ENCODE results near the gene STPG3.
A peak's percentile ranks its signal among the peaks of the same experiment; 100 is the strongest.

Gene STPG3

GRCh38 chr9:137218754-137219271, 32.3 kb upstream of the STPG3 start:
- Histone ChIP-seq H3K27me3 (ENCODE audit: insufficient read depth, insufficient read length) (peaks cover 13% of the 10 kb centered on the region), H3K9ac (ENCODE audit: insufficient read length, low read depth) (no peak overlapping the region), H3K9me3 (ENCODE audit: insufficient read depth, low read length) (no peaks in the 10 kb centered on the region), H3K4me1 (ENCODE audit: insufficient read depth, insufficient read length) (peaks cover 21% of the 10 kb centered on the region), H3K36me3 (ENCODE audit: insufficient read depth, insufficient read length, low read length) (peaks cover 58% of the 10 kb centered on the region), H3K4me3 (ENCODE audit: insufficient read length, low read depth) (no peak overlapping the region)
- DNase-seq (ENCODE audit: low read depth, low spot score), result no peak
- no peak for TF ChIP-seq ZNF274 (IDR thresholded peaks at IDR 0.05; ENCODE audit: low read depth, low read length)
- no peak for TF ChIP-seq YY1 (IDR thresholded peaks at IDR 0.05; ENCODE audit: insufficient read depth, insufficient read length)
- no peak for TF ChIP-seq SUZ12 (IDR thresholded peaks at IDR 0.05; ENCODE audit: extremely low read depth, insufficient read depth, insufficient read length)

- Histone ChIP-seq H3K27me3 (ENCODE audit: insufficient read depth, insufficient read length) (peaks cover 13% of the 10 kb centered on the region), H3K9me3 (ENCODE audit: insufficient read depth, low read length) (no peaks in the 10 kb centered on the region), H3K4me3 (ENCODE audit: insufficient read length, low read depth) (no peak overlapping the region), H3K9ac (ENCODE audit: insufficient read length, low read depth) (no peak overlapping the region), H3K36me3 (ENCODE audit: insufficient read depth, insufficient read length, low read length) (peaks cover 48% of the 10 kb centered on the region), H3K4me1 (ENCODE audit: insufficient read depth, insufficient read length) (peaks cover 23% of the 10 kb centered on the region)
- TF ChIP-seq ZNF274 (IDR thresholded peaks at IDR 0.05; ENCODE audit: low read depth, low read length) (no peak), SUZ12 (IDR thresholded peaks at IDR 0.05; ENCODE audit: extremely low read depth, insufficient read depth, insufficient read length) (no peak), YY1 (IDR thresholded peaks at IDR 0.05; ENCODE audit: insufficient read depth, insufficient read length) (no peak)
- no peak for DNase-seq (ENCODE audit: low read depth, low spot score)
Measured at GRCh38 chr9:137219757-137220316, 31.2 kb upstream of the STPG3 start.

- no peak for DNase-seq (ENCODE audit: low read depth, low spot score)
- H3K4me3 ChIP-seq (ENCODE audit: insufficient read length, low read depth), result no peak overlapping the region
- H3K9ac ChIP-seq (ENCODE audit: insufficient read length, low read depth), result no peak overlapping the region
- H3K9me3 ChIP-seq (ENCODE audit: insufficient read depth, low read length), result no peaks in the 10 kb centered on the region
- peaks cover 27% of the 10 kb centered on the region for H3K4me1 ChIP-seq (ENCODE audit: insufficient read depth, insufficient read length)
- TF ChIP-seq YY1 (IDR thresholded peaks at IDR 0.05; ENCODE audit: insufficient read depth, insufficient read length) (no peak), SUZ12 (IDR thresholded peaks at IDR 0.05; ENCODE audit: extremely low read depth, insufficient read depth, insufficient read length) (no peak), ZNF274 (IDR thresholded peaks at IDR 0.05; ENCODE audit: low read depth, low read length) (no peak)
- peaks cover 13% of the 10 kb centered on the region for H3K27me3 ChIP-seq (ENCODE audit: insufficient read depth, insufficient read length)
- peaks cover 41% of the 10 kb centered on the region for H3K36me3 ChIP-seq (ENCODE audit: insufficient read depth, insufficient read length, low read length)
Measured at GRCh38 chr9:137220317-137221094, 30.6 kb upstream of the STPG3 start.

DNA sequence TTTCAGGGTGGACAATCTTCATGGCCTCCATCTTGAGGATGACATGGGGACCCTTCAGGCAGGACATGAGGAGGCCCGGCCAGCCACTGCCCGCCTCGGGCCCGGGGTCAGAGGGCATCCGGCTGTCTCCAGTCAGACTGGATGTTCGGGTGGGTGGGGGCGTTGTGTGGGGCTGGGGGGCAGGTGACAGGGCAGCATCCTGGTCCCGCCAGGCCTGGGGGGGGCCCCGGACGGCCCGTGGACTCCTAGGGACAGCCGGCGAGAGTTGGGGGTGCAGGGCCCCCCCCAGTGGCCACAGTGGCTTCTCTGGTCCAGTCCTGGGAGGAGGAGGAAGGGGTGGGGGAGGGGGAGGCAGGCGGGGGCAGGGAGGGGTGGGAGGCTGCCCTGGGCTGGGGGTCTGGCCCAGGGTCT, 30.0 kb upstream of the STPG3 start:
- Histone ChIP-seq H3K9ac (ENCODE audit: insufficient read length, low read depth) (peak overlapping the region; percentile 70), H3K9me3 (ENCODE audit: insufficient read depth, low read length) (no peaks in the 10 kb centered on the region), H3K27me3 (ENCODE audit: insufficient read depth, insufficient read length) (peaks cover 13% of the 10 kb centered on the region), H3K4me3 (ENCODE audit: insufficient read length, low read depth) (no peak overlapping the region), H3K4me1 (ENCODE audit: insufficient read depth, insufficient read length) (peaks cover 27% of the 10 kb centered on the region), H3K36me3 (ENCODE audit: insufficient read depth, insufficient read length, low read length) (peaks cover 35% of the 10 kb centered on the region)
- TF ChIP-seq ZNF274 (IDR thresholded peaks at IDR 0.05; ENCODE audit: low read depth, low read length), result no peak
- TF ChIP-seq SUZ12 (IDR thresholded peaks at IDR 0.05; ENCODE audit: extremely low read depth, insufficient read depth, insufficient read length), result no peak
- no peak for TF ChIP-seq YY1 (IDR thresholded peaks at IDR 0.05; ENCODE audit: insufficient read depth, insufficient read length)
- no peak for DNase-seq (ENCODE audit: low read depth, low spot score)

GRCh38 chr9:137221506-137222111, 29.5 kb upstream of the STPG3 start:
- H3K9ac ChIP-seq (ENCODE audit: insufficient read length, low read depth), result peak overlapping the region; percentile 70
- peaks cover 30% of the 10 kb centered on the region for H3K36me3 ChIP-seq (ENCODE audit: insufficient read depth, insufficient read length, low read length)

GRCh38 chr9:137222190-137223077, 28.7 kb upstream of the STPG3 start, which contains the start of gene RNF208:
Gene RNF208, minus strand, starts transcription at chr9:137222240. Its CDS starts 1,028 bp downstream, at chr9:137221212.
- H3K27me3 ChIP-seq (ENCODE audit: insufficient read depth, insufficient read length), result peaks cover 13% of the 10 kb centered on the region
- H3K9ac ChIP-seq (ENCODE audit: insufficient read length, low read depth), result peak within 1 kb of the TSS; percentile 85
- TF ChIP-seq YY1 (IDR thresholded peaks at IDR 0.05; ENCODE audit: insufficient read depth, insufficient read length) (no peak), SUZ12 (IDR thresholded peaks at IDR 0.05; ENCODE audit: extremely low read depth, insufficient read depth, insufficient read length) (no peak), ZNF274 (IDR thresholded peaks at IDR 0.05; ENCODE audit: low read depth, low read length) (no peak)
- no peak for DNase-seq (ENCODE audit: low read depth, low spot score)
- H3K9me3 ChIP-seq (ENCODE audit: insufficient read depth, low read length), result no peaks in the 10 kb centered on the region
- H3K4me1 ChIP-seq (ENCODE audit: insufficient read depth, insufficient read length), result peaks cover 34% of the 10 kb centered on the region
- peaks cover 22% of the 10 kb centered on the region for H3K36me3 ChIP-seq (ENCODE audit: insufficient read depth, insufficient read length, low read length)
- peak within 1 kb of the TSS; percentile 46 for H3K4me3 ChIP-seq (ENCODE audit: insufficient read length, low read depth)

More at GRCh38 chr9:137221506-137222111, 29.5 kb upstream of the STPG3 start:
- no peak for TF ChIP-seq SUZ12 (IDR thresholded peaks at IDR 0.05; ENCODE audit: extremely low read depth, insufficient read depth, insufficient read length)
- no peak for TF ChIP-seq YY1 (IDR thresholded peaks at IDR 0.05; ENCODE audit: insufficient read depth, insufficient read length)
- TF ChIP-seq ZNF274 (IDR thresholded peaks at IDR 0.05; ENCODE audit: low read depth, low read length), result no peak
- H3K27me3 ChIP-seq (ENCODE audit: insufficient read depth, insufficient read length), result peaks cover 13% of the 10 kb centered on the region
- DNase-seq (ENCODE audit: low read depth, low spot score), result no peak
- H3K4me1 ChIP-seq (ENCODE audit: insufficient read depth, insufficient read length), result peaks cover 27% of the 10 kb centered on the region
- H3K4me3 ChIP-seq (ENCODE audit: insufficient read length, low read depth), result peak overlapping the region; percentile 44
- no peaks in the 10 kb centered on the region for H3K9me3 ChIP-seq (ENCODE audit: insufficient read depth, low read length)
